ENCODE results near the gene JARID2.

The JARID2 gene

DNA sequence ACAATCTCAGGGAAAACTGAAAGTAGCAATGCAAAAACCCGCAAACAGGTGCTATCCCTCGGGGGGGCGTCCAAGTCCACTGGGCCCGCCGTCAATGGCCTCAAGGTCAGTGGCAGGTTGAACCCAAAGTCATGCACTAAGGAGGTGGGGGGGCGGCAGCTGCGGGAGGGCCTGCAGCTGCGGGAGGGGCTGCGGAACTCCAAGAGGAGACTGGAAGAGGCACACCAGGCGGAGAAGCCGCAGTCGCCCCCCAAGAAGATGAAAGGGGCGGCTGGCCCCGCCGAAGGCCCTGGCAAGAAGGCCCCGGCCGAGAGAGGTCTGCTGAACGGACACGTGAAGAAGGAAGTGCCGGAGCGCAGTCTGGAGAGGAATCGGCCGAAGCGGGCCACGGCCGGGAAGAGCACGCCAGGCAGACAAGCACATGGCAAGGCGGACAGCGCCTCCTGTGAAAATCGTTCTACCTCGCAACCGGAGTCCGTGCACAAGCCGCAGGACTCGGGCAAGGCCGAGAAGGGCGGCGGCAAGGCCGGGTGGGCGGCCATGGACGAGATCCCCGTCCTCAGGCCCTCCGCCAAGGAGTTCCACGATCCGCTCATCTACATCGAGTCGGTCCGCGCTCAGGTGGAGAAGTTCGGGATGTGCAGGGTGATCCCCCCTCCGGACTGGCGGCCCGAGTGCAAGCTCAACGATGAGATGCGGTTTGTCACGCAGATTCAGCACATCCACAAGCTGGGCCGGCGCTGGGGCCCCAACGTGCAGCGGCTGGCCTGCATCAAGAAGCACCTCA, 250.7 kb downstream of the JARID2 start:
- CTCF ChIA-PET: no interaction called here
- POLR2A ChIA-PET: no interaction called here
- TF ChIP-seq, protein P1, sequence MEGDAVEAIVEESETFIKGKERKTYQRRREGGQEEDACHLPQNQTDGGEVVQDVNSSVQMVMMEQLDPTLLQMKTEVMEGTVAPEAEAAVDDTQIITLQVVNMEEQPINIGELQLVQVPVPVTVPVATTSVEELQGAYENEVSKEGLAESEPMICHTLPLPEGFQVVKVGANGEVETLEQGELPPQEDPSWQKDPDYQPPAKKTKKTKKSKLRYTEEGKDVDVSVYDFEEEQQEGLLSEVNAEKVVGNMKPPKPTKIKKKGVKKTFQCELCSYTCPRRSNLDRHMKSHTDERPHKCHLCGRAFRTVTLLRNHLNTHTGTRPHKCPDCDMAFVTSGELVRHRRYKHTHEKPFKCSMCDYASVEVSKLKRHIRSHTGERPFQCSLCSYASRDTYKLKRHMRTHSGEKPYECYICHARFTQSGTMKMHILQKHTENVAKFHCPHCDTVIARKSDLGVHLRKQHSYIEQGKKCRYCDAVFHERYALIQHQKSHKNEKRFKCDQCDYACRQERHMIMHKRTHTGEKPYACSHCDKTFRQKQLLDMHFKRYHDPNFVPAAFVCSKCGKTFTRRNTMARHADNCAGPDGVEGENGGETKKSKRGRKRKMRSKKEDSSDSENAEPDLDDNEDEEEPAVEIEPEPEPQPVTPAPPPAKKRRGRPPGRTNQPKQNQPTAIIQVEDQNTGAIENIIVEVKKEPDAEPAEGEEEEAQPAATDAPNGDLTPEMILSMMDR (IDR thresholded peaks at IDR 0.05; ENCODE audit: insufficient read depth, low read length, missing control alignments): no peak

GRCh38 chr6:15498640-15499039, 252.8 kb downstream of the JARID2 start:
- TF ChIP-seq, protein P1 (IDR thresholded peaks at IDR 0.05; ENCODE audit: insufficient read depth, low read length, missing control alignments): no peak
- ChIA-PET CTCF (no interaction called here), POLR2A (no interaction called here)
- no peak overlapping the region for H3K4me3 ChIP-seq (ENCODE audit: low read depth, low read length)
- no peak for DNase-seq (ENCODE audit: low read depth, low spot score)

More for the DNA sequence above, 250.7 kb downstream of the JARID2 start:
- DNase-seq (ENCODE audit: low read depth, low spot score): no peak
- H3K4me3 ChIP-seq (ENCODE audit: low read depth, low read length): no peak overlapping the region

GRCh38 chr6:15499125-15499524, 253.3 kb downstream of the JARID2 start:
- TF ChIP-seq, protein P1 (IDR thresholded peaks at IDR 0.05; ENCODE audit: insufficient read depth, low read length, missing control alignments): no peak
- no peak for DNase-seq (ENCODE audit: low read depth, low spot score)
- ChIA-PET POLR2A (no interaction called here), CTCF (no interaction called here)
- no peak overlapping the region for H3K4me3 ChIP-seq (ENCODE audit: low read depth, low read length)

- DNase-seq (ENCODE audit: low read depth, low spot score): no peak
- no peak overlapping the region for H3K4me3 ChIP-seq (ENCODE audit: low read depth, low read length)
- ChIA-PET CTCF (no interaction called here), POLR2A (no interaction called here)
- TF ChIP-seq, protein P1 (IDR thresholded peaks at IDR 0.05; ENCODE audit: insufficient read depth, low read length, missing control alignments): no peak
Observed at GRCh38 chr6:15499591-15499990, 253.7 kb downstream of the JARID2 start.

DNA sequence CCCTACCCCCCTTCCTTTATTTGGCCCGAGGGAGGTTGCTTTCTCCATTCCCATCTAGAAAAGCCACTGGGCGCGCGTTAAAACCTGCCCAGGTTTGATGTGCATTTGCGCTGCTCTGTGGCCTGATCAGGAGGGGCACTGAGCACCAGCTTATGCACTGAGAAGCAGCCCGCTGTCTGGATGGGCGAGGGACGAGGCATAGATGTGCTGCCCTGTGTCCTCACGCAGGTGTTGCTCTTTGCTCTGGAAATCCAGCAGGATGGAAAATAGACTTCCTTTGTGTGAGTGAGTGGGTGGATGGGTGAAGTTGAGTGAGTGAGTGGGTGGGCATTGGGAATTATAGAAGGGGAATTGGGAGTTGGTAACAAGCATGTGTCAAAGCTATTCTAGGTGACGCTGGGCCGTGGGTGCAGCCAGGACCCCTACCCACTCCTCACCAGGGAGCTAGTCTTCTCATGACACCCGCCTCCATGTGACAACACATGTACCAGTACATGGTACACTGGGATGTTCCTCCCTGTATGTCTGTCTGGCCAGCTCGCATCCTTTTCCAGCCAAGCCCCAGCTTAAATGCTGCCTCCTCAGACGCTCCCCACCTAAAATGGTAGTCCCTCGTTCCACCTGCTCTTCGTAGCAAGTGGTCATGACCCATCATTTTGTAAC, 254.3 kb downstream of the JARID2 start:
- ChIA-PET CTCF (interaction anchor here (0.7 kb wide), 1 partner anchor 10 kb away, joined by 3 read pairs; no protein-coding TSS in a partner anchor), POLR2A (no interaction called here)
- no peak for DNase-seq (ENCODE audit: low read depth, low spot score)
- H3K4me3 ChIP-seq (ENCODE audit: low read depth, low read length): no peak overlapping the region
- TF ChIP-seq, protein P1 (IDR thresholded peaks at IDR 0.05; ENCODE audit: insufficient read depth, low read length, missing control alignments): no peak
